ENCODE measurements around the gene SLC22A2. TPM values are rescaled to one million over a fixed set of nuclear protein-coding genes. Genes with fewer than 3 reads are reported as not detected.
"Not testable (repeated sequence)": the region's sequence is repeated elsewhere in the genome, so short reads cannot be mapped to it uniquely, and the experiment has no call there.

The SLC22A2 gene
- total RNA-seq, 6 experiments from 2014 or later = not detected

DNA sequence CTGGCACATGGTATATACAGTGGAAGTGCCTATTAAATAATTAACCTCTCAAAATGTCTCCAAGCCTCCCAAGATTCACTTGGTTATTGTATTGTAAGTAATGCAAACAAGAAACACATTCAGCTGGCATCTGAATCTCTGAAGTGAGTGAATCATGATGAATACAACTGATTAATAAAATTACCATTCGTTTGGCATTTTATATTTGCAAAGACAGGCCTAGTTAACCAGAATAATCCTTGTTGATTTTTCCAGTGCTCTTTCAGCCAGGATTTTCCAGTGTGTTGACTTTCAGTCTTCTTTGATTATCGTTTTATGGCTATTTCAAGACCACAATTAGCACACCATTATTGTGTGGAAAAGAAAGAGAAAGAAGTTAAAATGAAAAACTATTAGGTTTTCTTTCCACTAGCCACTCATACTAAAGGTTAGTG, 20.3 kb downstream of the SLC22A2 start:
- H3K4me1 ChIP-seq = no peaks in the 10 kb centered on the region
- TF ChIP-seq, protein P1, sequence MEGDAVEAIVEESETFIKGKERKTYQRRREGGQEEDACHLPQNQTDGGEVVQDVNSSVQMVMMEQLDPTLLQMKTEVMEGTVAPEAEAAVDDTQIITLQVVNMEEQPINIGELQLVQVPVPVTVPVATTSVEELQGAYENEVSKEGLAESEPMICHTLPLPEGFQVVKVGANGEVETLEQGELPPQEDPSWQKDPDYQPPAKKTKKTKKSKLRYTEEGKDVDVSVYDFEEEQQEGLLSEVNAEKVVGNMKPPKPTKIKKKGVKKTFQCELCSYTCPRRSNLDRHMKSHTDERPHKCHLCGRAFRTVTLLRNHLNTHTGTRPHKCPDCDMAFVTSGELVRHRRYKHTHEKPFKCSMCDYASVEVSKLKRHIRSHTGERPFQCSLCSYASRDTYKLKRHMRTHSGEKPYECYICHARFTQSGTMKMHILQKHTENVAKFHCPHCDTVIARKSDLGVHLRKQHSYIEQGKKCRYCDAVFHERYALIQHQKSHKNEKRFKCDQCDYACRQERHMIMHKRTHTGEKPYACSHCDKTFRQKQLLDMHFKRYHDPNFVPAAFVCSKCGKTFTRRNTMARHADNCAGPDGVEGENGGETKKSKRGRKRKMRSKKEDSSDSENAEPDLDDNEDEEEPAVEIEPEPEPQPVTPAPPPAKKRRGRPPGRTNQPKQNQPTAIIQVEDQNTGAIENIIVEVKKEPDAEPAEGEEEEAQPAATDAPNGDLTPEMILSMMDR (IDR thresholded peaks at IDR 0.05) = no peak
- no peak for TF ChIP-seq POLR2A (IDR thresholded peaks at IDR 0.05)
- 18% methylated on average over 2 of the region's 2 CpGs for WGBS (ENCODE audit: insufficient coverage, low coverage, low lambda C conversion rate, missing lambda C conversion rate)
- H3K27ac ChIP-seq = no peak overlapping the region
- intact Hi-C loops (cut with DNase I) = no loop called here
- DNase-seq = no peak
- H3K9me3 ChIP-seq = no peaks in the 10 kb centered on the region
- no peaks in the 10 kb centered on the region for H3K27me3 ChIP-seq
- H3K36me3 ChIP-seq = no peaks in the 10 kb centered on the region
- H3K4me3 ChIP-seq = no peak overlapping the region
- ATAC-seq = peak in 1 of 4 donors; percentile 59

DNA sequence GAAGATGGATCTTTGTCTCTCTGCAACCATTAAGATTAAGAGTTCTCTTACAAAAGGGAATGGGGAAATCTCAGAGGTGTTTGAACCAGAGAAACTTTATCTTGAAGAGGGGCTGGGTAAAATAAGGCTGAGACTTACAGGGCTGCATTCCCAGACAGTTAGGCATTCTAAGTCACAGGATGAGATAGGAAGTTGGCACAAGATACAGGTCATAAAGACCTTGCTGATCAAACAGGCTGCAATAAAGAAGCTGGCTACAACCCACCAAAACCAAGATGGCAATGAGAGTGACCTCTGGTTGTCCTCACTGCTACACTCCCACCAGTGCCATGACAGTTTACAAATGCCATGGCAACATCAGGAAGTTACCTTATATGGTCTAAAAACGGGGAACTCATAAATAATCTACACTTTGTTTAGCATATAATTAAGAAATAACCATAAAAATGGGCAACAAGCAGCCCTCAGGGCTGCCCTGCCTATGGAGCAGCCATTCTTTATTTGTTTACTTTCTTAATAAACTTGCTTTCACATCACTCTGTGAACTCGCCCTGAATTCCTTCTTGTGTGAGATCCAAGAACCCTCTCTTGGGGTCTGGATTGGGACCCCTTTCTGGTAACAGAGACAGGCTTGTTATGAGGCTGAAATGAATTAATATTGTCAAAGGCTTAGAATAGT, 20.9 kb downstream of the SLC22A2 start:
- 56% methylated on average over 2 of the region's 2 CpGs for WGBS (ENCODE audit: insufficient coverage, low coverage, low lambda C conversion rate, missing lambda C conversion rate)
- H3K36me3 ChIP-seq; H3K4me1 ChIP-seq; H3K27me3 ChIP-seq; H3K4me3 ChIP-seq; DNase-seq; H3K27ac ChIP-seq; H3K9me3 ChIP-seq; ATAC-seq; intact Hi-C loops (cut with DNase I): not testable (repeated sequence)

DNA sequence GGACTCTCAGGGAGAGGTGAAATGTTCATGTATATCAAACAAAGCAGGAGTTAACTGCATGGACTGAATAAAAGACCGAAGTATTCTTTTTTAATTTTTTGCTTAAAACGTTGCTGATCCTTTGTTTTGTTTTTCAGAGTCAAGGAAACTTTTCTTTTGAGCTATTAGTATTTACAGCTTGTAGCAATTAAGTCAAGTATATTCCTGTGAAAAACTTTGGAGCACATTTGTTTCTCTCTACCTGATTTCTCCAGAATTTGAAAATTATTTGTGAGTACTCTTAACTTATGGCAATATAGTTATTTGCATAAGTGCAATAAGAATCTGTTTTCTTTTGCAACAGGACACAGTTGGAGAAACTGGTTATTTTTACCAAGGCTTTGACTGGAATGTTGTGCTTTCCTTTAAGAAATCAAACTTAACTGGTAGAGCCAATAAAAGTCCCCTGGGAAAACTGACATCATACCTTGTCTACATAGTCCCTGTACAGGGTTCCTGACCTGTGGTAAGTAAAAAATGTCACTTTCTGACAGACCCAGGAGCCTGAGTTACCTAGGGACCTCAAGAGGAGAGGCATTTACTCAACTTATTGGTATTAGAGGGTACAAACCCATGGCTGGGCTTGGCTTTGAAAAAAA, 22.3 kb downstream of the SLC22A2 start:
- H3K27ac ChIP-seq; H3K4me3 ChIP-seq; intact Hi-C loops (cut with DNase I); H3K27me3 ChIP-seq; ATAC-seq; H3K9me3 ChIP-seq; H3K36me3 ChIP-seq; H3K4me1 ChIP-seq; DNase-seq: not testable (repeated sequence)
- WGBS (ENCODE audit: insufficient coverage, low coverage, low lambda C conversion rate, missing lambda C conversion rate) = 55% methylated on average over 2 of the region's 2 CpGs

DNA sequence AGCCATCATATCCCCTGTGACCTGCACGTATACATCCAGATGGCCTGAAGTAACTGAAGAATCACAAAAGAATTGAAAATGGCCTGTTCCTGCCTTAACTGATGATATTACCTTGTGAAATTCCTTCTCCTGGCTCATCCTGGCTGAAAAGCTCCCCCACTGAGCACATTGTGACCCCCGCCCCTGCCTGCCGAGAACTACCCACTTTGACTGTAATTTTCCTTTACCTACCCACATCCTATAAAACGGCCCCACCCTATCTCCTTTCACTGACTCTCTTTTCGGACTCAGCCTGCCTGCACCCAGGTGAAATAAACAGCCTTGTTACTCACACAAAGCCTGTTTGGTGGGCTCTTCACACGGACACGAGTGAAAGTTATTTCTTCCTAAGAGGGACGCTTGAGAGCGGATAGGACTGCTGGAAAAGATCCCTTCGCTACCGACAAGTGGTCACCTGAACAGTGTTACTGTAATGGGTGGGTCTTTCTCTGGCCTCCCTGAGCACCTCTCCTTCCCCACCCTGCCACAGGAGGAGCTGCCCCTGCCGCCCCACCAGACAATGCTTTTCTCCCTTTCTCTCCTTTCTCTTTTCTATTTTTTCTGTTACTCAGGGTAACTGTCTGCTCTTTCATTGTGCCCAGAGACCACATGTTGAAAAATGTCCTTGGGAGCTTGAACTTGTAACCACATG, 24.5 kb downstream of the SLC22A2 start:
- intact Hi-C loops (cut with DNase I); H3K27me3 ChIP-seq; H3K36me3 ChIP-seq; H3K27ac ChIP-seq; H3K4me1 ChIP-seq; DNase-seq; H3K4me3 ChIP-seq; ATAC-seq; H3K9me3 ChIP-seq: not testable (repeated sequence)
- 80% methylated on average over 10 of the region's 12 CpGs for WGBS (ENCODE audit: insufficient coverage, low coverage, low lambda C conversion rate, missing lambda C conversion rate)

DNA sequence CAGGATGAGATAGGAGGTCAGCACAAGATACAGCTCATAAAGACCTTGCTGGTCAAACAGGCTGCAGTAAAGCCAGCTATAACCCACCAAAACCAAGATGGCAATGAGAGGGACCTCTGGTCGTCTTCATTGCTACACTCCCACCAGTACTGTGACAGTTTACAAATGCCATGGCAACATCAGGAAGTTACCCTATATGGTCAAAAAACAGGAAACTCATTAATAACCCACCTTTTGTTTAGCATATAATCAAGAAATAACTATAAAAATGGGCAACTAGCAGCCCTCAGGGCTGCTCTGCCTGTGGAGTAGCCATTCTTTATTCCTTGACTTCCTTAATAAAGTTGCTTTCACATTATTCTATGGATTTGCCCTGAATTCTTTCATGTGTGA, 30.9 kb downstream of the SLC22A2 start:
- no peaks in the 10 kb centered on the region for H3K4me1 ChIP-seq
- no peaks in the 10 kb centered on the region for H3K27me3 ChIP-seq
- 22% methylated on average over 1 of the region's 1 CpG for WGBS (ENCODE audit: insufficient coverage, low coverage, low lambda C conversion rate, missing lambda C conversion rate)
- no peak overlapping the region for H3K4me3 ChIP-seq
- H3K36me3 ChIP-seq = no peaks in the 10 kb centered on the region
- H3K27ac ChIP-seq = no peak overlapping the region
- intact Hi-C loops (cut with DNase I) = no loop called here
- H3K9me3 ChIP-seq = no peaks in the 10 kb centered on the region
- DNase-seq (no peak), ATAC-seq (no peak)
- TF ChIP-seq, protein P1 (IDR thresholded peaks at IDR 0.05) = no peak
- no peak for TF ChIP-seq POLR2A (IDR thresholded peaks at IDR 0.05)
